Neutrophil (primary cell): Measurements from ENCODE around the gene SMARCA5.

Experiments used
- H3K27ac ChIP-seq: fragments of 200-600 bp; sonication (generic); 2 replicates; pipeline ENCODE4 v1.5.1; 2016; ENCODE audit warnings: mild to moderate bottlenecking, moderate library complexity
- H3K27me3 ChIP-seq: fragments of 200-600 bp; sonication (generic); 2 replicates; pipeline ENCODE4 v1.6.0; 2016; ENCODE audit warnings: mild to moderate bottlenecking
- H3K36me3 ChIP-seq: fragments of 200-600 bp; sonication (generic); 2 replicates; pipeline ENCODE4 v1.5.1; 2017
- H3K4me1 ChIP-seq, 2 experiments: fragments of 200-600 bp in 1 of 2; sonication (generic) in 1 of 2; 1 replicate in 1 of 2; 2 replicates in 1 of 2; pipeline versions ENCODE4 v1.5.1 to v1.6.1; 2013 to 2016; ENCODE audit warnings: low read depth in 1 of 2, low read length in 1 of 2, mild to moderate bottlenecking in 1 of 2, moderate library complexity in 1 of 2; ENCODE audit not compliant: control insufficient read depth in 1 of 2, insufficient read depth in 1 of 2
- H3K4me3 ChIP-seq, 2 experiments: fragments of 200-600 bp in 1 of 2; sonication (generic) in 1 of 2; 1 replicate in 1 of 2; 2 replicates in 1 of 2; pipeline ENCODE4 v1.5.1; 2013 to 2016; ENCODE audit warnings: low read depth in 1 of 2, low read length in 1 of 2, mild to moderate bottlenecking in 1 of 2, moderate library complexity in 1 of 2
- H3K9me3 ChIP-seq: fragments of 200-600 bp; sonication (generic); 2 replicates; pipeline ENCODE4 v1.5.1; 2016
- TF ChIP-seq, protein P1 (sequence below): fragments of 200-600 bp; sonication (generic); IDR thresholded peaks from 2 replicates; pipeline ENCODE4 v1.5.1; 2016; ENCODE audit warnings: antibody characterized with exemption

The SMARCA5 gene

DNA sequence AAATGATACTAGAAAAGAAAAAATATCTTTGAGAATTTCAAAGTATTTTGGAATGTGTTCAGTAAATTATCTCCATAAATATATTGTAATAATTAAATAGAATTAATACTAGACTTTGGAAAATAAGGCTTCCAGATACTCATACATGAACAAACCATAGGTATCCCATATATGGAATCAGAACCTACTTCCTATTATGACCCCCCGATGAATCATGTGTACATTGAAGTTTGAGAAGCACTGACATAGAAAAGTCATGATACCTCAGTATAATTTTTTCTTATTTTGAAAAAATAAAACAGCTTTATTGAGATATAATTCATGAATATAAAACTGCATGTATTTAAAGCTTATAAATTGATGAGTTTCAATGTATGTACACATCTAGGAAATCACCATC, 27.2 kb upstream of the SMARCA5 start:
- no peaks in the 10 kb centered on the region for H3K4me1 ChIP-seq
- TF ChIP-seq, protein P1, sequence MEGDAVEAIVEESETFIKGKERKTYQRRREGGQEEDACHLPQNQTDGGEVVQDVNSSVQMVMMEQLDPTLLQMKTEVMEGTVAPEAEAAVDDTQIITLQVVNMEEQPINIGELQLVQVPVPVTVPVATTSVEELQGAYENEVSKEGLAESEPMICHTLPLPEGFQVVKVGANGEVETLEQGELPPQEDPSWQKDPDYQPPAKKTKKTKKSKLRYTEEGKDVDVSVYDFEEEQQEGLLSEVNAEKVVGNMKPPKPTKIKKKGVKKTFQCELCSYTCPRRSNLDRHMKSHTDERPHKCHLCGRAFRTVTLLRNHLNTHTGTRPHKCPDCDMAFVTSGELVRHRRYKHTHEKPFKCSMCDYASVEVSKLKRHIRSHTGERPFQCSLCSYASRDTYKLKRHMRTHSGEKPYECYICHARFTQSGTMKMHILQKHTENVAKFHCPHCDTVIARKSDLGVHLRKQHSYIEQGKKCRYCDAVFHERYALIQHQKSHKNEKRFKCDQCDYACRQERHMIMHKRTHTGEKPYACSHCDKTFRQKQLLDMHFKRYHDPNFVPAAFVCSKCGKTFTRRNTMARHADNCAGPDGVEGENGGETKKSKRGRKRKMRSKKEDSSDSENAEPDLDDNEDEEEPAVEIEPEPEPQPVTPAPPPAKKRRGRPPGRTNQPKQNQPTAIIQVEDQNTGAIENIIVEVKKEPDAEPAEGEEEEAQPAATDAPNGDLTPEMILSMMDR = no peak
- H3K27ac ChIP-seq = no peak overlapping the region
- H3K4me3 ChIP-seq = no peak overlapping the region
- H3K9me3 ChIP-seq = no peaks in the 10 kb centered on the region
- H3K36me3 ChIP-seq = no peaks in the 10 kb centered on the region
- H3K27me3 ChIP-seq = no peaks in the 10 kb centered on the region

DNA sequence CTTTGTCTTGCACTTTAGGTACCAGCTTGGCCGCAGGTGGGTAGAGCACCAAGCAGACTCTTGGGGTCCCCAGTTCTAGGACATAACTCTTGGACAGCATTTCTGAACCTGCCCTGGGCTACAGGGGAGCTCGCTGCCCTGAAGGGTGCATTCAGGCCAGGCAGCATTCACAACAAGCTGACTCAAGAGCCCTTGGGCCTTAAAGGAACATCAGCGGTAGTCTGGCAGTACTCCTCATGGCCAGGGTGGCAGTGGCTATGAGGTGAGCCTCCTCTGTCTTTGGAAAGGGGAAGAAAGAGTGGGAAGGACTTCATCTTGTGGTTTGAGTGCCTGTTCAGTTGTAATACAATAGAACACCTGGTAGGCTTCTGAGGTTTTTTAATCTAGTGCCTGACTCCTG, 24.8 kb upstream of the SMARCA5 start:
- Histone ChIP-seq H3K4me3 (no peak overlapping the region), H3K27ac (no peak overlapping the region), H3K27me3 (no peaks in the 10 kb centered on the region), H3K9me3 (no peaks in the 10 kb centered on the region), H3K4me1 (no peaks in the 10 kb centered on the region), H3K36me3 (no peaks in the 10 kb centered on the region)
- TF ChIP-seq, protein P1 = no peak

DNA sequence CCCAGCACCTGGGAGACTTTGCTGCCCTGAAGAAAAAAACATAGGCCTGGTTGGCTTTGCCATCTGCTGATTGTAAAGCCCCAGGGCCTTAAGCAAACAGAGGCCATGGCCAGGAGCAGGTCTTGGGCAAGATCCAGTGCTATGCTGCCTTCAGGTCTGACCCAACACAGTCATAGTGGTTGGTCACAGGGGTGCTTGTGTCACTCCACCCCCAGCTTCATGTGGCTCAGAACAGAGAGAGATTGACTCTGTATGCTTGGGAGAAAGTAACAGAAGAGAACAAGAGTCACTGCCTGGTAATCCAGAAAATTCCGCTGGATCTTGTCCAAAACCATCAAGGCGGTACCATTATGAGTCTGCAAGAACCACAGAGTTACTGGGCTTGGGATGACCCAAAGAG, 24.4 kb upstream of the SMARCA5 start:
- no peaks in the 10 kb centered on the region for H3K4me1 ChIP-seq
- no peaks in the 10 kb centered on the region for H3K36me3 ChIP-seq
- no peak overlapping the region for H3K4me3 ChIP-seq
- TF ChIP-seq, protein P1 = no peak
- no peaks in the 10 kb centered on the region for H3K9me3 ChIP-seq
- H3K27ac ChIP-seq = no peak overlapping the region
- H3K27me3 ChIP-seq = no peaks in the 10 kb centered on the region

DNA sequence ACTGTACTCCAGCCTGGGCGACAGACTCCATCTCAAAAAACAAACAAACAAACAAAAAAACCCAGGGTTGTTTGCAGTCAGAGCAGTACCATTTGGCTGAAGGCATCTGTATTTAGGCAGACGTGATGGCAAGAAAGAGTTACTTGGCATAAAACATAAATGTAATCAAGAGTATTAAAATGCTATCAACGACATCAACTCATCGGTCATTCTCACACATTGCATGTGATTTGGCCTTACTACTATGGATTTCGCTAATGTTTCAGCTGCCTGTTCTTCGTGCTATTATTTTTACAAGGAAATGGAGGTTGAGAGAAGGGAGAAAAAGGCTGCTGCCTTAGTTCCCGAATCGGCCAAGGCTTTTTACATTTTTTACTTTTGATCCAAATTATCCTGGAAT, 15.5 kb upstream of the SMARCA5 start:
- Histone ChIP-seq H3K4me1 (no peaks in the 10 kb centered on the region), H3K27ac (no peak overlapping the region), H3K4me3 (no peak overlapping the region), H3K9me3 (no peaks in the 10 kb centered on the region), H3K36me3 (no peaks in the 10 kb centered on the region), H3K27me3 (no peaks in the 10 kb centered on the region)
- TF ChIP-seq, protein P1 = no peak

DNA sequence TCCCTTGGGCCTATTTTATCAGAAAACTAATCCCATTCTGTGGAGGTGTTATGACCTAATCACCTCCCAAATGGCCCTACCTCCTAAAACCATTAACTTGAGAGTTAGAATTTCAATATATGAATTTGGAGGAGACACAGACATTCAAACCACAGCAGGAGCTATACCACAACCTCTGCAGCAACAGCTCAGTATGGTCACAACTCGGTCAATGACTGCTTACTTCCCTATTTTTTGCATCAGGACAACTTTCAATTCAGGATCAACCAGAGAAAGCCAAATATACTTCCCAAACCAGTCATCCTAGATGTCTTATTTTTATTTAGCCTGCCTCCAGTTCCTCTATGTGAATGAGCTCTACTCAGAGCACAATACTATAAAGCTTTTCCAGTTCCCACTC, 11.3 kb upstream of the SMARCA5 start:
- H3K36me3 ChIP-seq = no peaks in the 10 kb centered on the region
- H3K9me3 ChIP-seq = no peaks in the 10 kb centered on the region
- H3K4me3 ChIP-seq = no peak overlapping the region
- H3K27me3 ChIP-seq = no peaks in the 10 kb centered on the region
- TF ChIP-seq, protein P1 = no peak
- H3K27ac ChIP-seq = no peak overlapping the region
- H3K4me1 ChIP-seq = no peaks in the 10 kb centered on the region

DNA sequence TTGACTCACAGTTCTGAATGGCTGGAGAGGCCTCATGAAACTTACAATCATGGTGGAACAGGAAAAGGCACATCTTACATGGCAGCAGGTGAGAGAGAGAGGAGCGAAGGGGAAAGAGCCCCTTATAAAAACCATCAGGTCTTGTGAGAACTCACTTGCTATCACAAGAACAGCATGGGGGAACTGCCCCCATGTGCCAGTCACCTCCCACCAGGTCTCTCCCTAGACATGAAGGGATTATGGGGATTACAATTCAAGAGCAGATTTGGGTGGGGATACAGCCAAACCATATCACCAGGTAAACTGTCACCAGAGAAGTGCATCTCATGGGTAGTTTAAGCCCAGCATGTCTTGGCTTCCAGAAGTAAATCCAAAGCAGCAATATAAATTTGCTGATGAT, 7.5 kb upstream of the SMARCA5 start:
- TF ChIP-seq, protein P1 = no peak
- Histone ChIP-seq H3K27me3 (peaks cover 7% of the 10 kb centered on the region), H3K9me3 (no peaks in the 10 kb centered on the region), H3K4me1 (no peaks in the 10 kb centered on the region), H3K36me3 (no peaks in the 10 kb centered on the region), H3K27ac (no peak overlapping the region), H3K4me3 (no peak overlapping the region)
